Endothelial cell (in vitro differentiated cells): ENCODE measurements around the gene SAP30L. TPM values are rescaled to one million over a fixed set of nuclear protein-coding genes. Genes with fewer than 3 reads are reported as not detected.

Source experiments
- DNase-seq: peaks from one replicate; pipeline ENCODE4 v3.0.0; 2021; ENCODE audit warnings: low spot score
- H3K27ac Mint-ChIP-seq: one replicate; pipeline ENCODE4 v1.8.0; 2021; ENCODE audit warnings: mixed read lengths, inconsistent platforms; ENCODE audit not compliant: unreplicated experiment
- H3K27me3 Mint-ChIP-seq: one replicate; pipeline ENCODE4 v1.8.0; 2021; ENCODE audit warnings: mild to moderate bottlenecking, moderate library complexity, mixed read lengths, inconsistent platforms; ENCODE audit not compliant: unreplicated experiment
- H3K36me3 Mint-ChIP-seq: one replicate; pipeline ENCODE4 v1.8.0; 2021; ENCODE audit warnings: mild to moderate bottlenecking, low read depth, mixed read lengths, inconsistent platforms; ENCODE audit not compliant: unreplicated experiment
- H3K4me1 Mint-ChIP-seq: one replicate; pipeline ENCODE4 v1.8.0; 2021; ENCODE audit warnings: mild to moderate bottlenecking, mixed read lengths, inconsistent platforms; ENCODE audit not compliant: unreplicated experiment
- H3K4me3 Mint-ChIP-seq: one replicate; pipeline ENCODE4 v1.8.0; 2021; ENCODE audit warnings: mild to moderate bottlenecking, mixed read lengths, inconsistent platforms; ENCODE audit not compliant: unreplicated experiment
- H3K9me3 Mint-ChIP-seq: one replicate; pipeline ENCODE4 v1.8.0; 2021; ENCODE audit warnings: mixed read lengths, inconsistent platforms; ENCODE audit not compliant: unreplicated experiment
- total RNA-seq: library from RNA; stranded (reverse); fragmentation: NEBNext Ultra II Directional; extraction: Animal tissue kit (Norgen Biotek cat#: 25700); gene quantifications from one replicate; pipeline ENCODE4 v1.2.1, GENCODE V29; 2021; ENCODE audit not compliant: unreplicated experiment
- TF ChIP-seq, protein P1 (sequence below): fragments of 200-600 bp; sonication (generic); IDR thresholded peaks from one replicate; pipeline ENCODE4 v1.5.0; 2021; ENCODE audit warnings: antibody characterized with exemption; ENCODE audit not compliant: unreplicated experiment

The SAP30L gene
- total RNA-seq, 1 donor from 2014 or later: 40.8 TPM

- peaks cover 5% of the 10 kb centered on the region for H3K36me3 Mint-ChIP-seq
- TF ChIP-seq, protein P1, sequence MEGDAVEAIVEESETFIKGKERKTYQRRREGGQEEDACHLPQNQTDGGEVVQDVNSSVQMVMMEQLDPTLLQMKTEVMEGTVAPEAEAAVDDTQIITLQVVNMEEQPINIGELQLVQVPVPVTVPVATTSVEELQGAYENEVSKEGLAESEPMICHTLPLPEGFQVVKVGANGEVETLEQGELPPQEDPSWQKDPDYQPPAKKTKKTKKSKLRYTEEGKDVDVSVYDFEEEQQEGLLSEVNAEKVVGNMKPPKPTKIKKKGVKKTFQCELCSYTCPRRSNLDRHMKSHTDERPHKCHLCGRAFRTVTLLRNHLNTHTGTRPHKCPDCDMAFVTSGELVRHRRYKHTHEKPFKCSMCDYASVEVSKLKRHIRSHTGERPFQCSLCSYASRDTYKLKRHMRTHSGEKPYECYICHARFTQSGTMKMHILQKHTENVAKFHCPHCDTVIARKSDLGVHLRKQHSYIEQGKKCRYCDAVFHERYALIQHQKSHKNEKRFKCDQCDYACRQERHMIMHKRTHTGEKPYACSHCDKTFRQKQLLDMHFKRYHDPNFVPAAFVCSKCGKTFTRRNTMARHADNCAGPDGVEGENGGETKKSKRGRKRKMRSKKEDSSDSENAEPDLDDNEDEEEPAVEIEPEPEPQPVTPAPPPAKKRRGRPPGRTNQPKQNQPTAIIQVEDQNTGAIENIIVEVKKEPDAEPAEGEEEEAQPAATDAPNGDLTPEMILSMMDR: no peak
- H3K4me3 Mint-ChIP-seq: peak overlapping the region; percentile 93
- H3K27me3 Mint-ChIP-seq: peaks cover 3% of the 10 kb centered on the region
- H3K4me1 Mint-ChIP-seq: peaks cover 23% of the 10 kb centered on the region
- no peaks in the 10 kb centered on the region for H3K9me3 Mint-ChIP-seq
- H3K27ac Mint-ChIP-seq: no peak overlapping the region
- peak; percentile 62 for DNase-seq
Measured at GRCh38 chr5:154446195-154447088, 645 bp downstream of the SAP30L start.

GRCh38 chr5:154447089-154447725, 1.4 kb downstream of the SAP30L start:
- Mint-ChIP-seq H3K9me3 (no peaks in the 10 kb centered on the region), H3K27ac (no peak overlapping the region), H3K27me3 (peaks cover 3% of the 10 kb centered on the region), H3K4me1 (peaks cover 23% of the 10 kb centered on the region), H3K4me3 (peak overlapping the region; percentile 93), H3K36me3 (peaks cover 7% of the 10 kb centered on the region)
- TF ChIP-seq, protein P1: no peak
- DNase-seq: no peak

DNA sequence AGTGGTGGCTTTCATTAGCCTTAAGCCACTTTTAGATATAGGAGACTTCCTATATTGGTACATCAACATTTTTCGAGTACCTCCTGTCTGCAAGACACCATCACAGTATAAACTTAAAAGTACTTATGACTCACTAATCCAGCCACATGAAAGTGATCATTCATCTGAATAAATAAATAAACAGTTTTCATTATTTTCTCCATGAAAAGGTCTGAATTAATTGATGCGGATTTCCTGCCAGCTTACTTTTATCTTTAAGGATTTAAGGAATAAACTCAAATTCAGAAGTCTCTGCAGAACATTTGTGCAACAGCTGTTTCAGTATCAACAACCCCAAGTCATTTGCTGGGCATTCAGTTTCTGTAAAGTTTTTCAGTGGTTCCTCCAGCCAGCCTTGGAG, 4.0 kb downstream of the SAP30L start:
- no peak overlapping the region for H3K27ac Mint-ChIP-seq
- TF ChIP-seq, protein P1: no peak
- H3K4me3 Mint-ChIP-seq: no peak overlapping the region
- H3K36me3 Mint-ChIP-seq: peaks cover 21% of the 10 kb centered on the region
- H3K9me3 Mint-ChIP-seq: no peaks in the 10 kb centered on the region
- H3K27me3 Mint-ChIP-seq: peaks cover 4% of the 10 kb centered on the region
- H3K4me1 Mint-ChIP-seq: peaks cover 20% of the 10 kb centered on the region
- no peak for DNase-seq

GRCh38 chr5:154451957-154452356, 6.2 kb downstream of the SAP30L start:
- Mint-ChIP-seq H3K36me3 (peaks cover 24% of the 10 kb centered on the region), H3K4me1 (peaks cover 23% of the 10 kb centered on the region), H3K4me3 (no peak overlapping the region), H3K27me3 (peaks cover 2% of the 10 kb centered on the region), H3K27ac (no peak overlapping the region), H3K9me3 (no peaks in the 10 kb centered on the region)
- DNase-seq: no peak
- TF ChIP-seq, protein P1: no peak

DNA sequence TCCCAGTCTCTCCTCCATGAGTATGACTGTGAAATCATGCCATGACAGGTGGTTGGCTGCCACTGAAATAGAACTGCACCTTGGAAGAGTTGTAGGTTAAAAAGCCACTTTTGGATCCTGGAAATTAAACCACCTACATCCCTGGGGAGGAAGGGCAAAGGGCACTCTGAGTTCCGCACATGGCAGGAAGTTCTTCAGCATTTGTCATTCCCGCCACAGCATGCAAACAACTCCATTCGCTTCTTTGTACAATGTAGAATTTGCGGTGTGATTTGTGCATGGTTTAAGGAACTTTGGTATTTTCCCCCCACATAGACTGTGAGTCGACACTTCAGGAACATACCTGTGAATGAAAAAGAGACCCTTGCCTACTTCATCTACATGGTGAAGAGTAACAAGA, 9.8 kb downstream of the SAP30L start:
- Mint-ChIP-seq H3K36me3 (peaks cover 24% of the 10 kb centered on the region), H3K4me1 (peaks cover 15% of the 10 kb centered on the region), H3K4me3 (peak overlapping the region; percentile 0), H3K27me3 (peaks cover 2% of the 10 kb centered on the region), H3K9me3 (no peaks in the 10 kb centered on the region), H3K27ac (no peak overlapping the region)
- TF ChIP-seq, protein P1: no peak
- no peak for DNase-seq
